DND-41 (cell line): ENCODE data around the gene PDE3A.

Source experiments
- EZH2 ChIP-seq: IDR thresholded peaks from 3 replicates; pipeline ENCODE4 v1.6.1; 2012; ENCODE audit warnings: borderline replicate concordance, low read depth, mild to moderate bottlenecking, moderate library complexity, low read length, inconsistent platforms; ENCODE audit not compliant: severe bottlenecking
- TF ChIP-seq, protein P1 (sequence below): IDR thresholded peaks from 2 replicates; pipeline ENCODE4 v1.5.1; 2012; ENCODE audit warnings: borderline replicate concordance, low read length, moderate library complexity, mild to moderate bottlenecking; ENCODE audit not compliant: poor library complexity, severe bottlenecking; ENCODE audit errors: extremely low read depth

DNA sequence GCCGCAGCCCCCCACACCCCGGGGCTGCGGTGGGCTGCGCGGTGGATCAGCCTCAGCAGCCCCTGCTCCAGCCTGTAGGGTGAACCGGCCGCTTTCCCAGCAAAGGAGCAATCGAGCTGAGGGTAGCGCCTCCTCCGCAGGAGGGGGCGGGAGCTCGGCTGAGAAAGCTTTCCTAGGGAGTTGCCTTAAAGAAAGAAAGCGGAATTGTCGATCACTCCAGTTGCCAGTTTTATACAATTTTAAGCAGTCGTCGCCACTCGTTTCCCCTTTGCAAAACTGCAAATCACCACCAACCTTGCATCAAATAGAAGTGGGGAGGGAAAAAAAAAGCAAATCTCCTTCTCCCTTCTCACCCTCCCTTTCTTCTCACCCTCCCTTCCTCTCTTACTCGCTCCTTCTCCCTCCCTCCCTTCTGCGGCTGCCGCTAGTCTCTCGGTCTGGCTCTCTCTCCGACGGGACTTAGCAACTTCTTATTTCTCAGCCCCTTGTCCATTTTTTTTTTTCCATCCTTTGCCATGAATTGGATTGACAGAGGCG is at the start of gene PDE3A:
- no peak for TF ChIP-seq EZH2
- TF ChIP-seq, protein P1, sequence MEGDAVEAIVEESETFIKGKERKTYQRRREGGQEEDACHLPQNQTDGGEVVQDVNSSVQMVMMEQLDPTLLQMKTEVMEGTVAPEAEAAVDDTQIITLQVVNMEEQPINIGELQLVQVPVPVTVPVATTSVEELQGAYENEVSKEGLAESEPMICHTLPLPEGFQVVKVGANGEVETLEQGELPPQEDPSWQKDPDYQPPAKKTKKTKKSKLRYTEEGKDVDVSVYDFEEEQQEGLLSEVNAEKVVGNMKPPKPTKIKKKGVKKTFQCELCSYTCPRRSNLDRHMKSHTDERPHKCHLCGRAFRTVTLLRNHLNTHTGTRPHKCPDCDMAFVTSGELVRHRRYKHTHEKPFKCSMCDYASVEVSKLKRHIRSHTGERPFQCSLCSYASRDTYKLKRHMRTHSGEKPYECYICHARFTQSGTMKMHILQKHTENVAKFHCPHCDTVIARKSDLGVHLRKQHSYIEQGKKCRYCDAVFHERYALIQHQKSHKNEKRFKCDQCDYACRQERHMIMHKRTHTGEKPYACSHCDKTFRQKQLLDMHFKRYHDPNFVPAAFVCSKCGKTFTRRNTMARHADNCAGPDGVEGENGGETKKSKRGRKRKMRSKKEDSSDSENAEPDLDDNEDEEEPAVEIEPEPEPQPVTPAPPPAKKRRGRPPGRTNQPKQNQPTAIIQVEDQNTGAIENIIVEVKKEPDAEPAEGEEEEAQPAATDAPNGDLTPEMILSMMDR = no peak
